Hepatocyte (in vitro differentiated cells): ENCODE measurements around the gene KIRREL3. TPM values are rescaled to one million over a fixed set of nuclear protein-coding genes. Genes with fewer than 3 reads are reported as not detected.

Experiments used
- DNase-seq: peaks from one replicate; pipeline ENCODE4 v3.0.0-alpha.2; 2016; ENCODE audit warnings: low spot score
- H2AFZ ChIP-seq: fragments of 200-600 bp; sonication (generic); 2 replicates; pipeline ENCODE4 v1.6.0; 2016; ENCODE audit warnings: antibody characterized with exemption, mild to moderate bottlenecking
- H3K27ac ChIP-seq: fragments of 200-600 bp; sonication (generic); 2 replicates; pipeline ENCODE4 v1.5.1; 2016; ENCODE audit warnings: mild to moderate bottlenecking
- H3K27me3 ChIP-seq: fragments of 200-600 bp; sonication (generic); 2 replicates; pipeline ENCODE4 v1.6.1; 2016
- H3K36me3 ChIP-seq: fragments of 200-600 bp; sonication (generic); replicated peaks from 2 replicates; pipeline ENCODE4 v1.5.1; 2016; ENCODE audit warnings: low read depth; ENCODE audit not compliant: insufficient read depth
- H3K4me1 ChIP-seq: fragments of 200-600 bp; sonication (generic); 2 replicates; pipeline ENCODE4 v1.5.1; 2016; ENCODE audit warnings: mild to moderate bottlenecking, moderate library complexity; ENCODE audit not compliant: insufficient read depth
- H3K4me2 ChIP-seq: fragments of 200-600 bp; sonication (generic); 2 replicates; pipeline ENCODE4 v1.6.0; 2016
- H3K4me3 ChIP-seq: fragments of 200-600 bp; sonication (generic); 2 replicates; pipeline ENCODE4 v1.5.1; 2016; ENCODE audit warnings: mild to moderate bottlenecking
- H3K79me2 ChIP-seq: fragments of 200-600 bp; sonication (generic); 2 replicates; pipeline ENCODE4 v1.6.0; 2017; ENCODE audit warnings: mild to moderate bottlenecking
- H3K9me2 ChIP-seq: fragments of 200-600 bp; sonication (generic); replicated peaks from 2 replicates; pipeline ENCODE4 v1.6.0; 2017; ENCODE audit warnings: mild to moderate bottlenecking; ENCODE audit not compliant: insufficient read depth
- H3K9me3 ChIP-seq: fragments of 200-600 bp; sonication (generic); 2 replicates; pipeline ENCODE4 v1.5.1; 2016; ENCODE audit warnings: low read depth, mild to moderate bottlenecking
- H4K20me1 ChIP-seq: fragments of 200-600 bp; sonication (generic); 2 replicates; pipeline ENCODE4 v1.6.0; 2016; ENCODE audit warnings: mild to moderate bottlenecking; ENCODE audit not compliant: insufficient read depth, poor library complexity, severe bottlenecking
- CTCF ChIP-seq: fragments of 200-600 bp; sonication (generic); IDR thresholded peaks from 2 replicates; pipeline ENCODE4 v1.5.1; 2016; ENCODE audit warnings: antibody characterized with exemption, mild to moderate bottlenecking; ENCODE audit not compliant: poor library complexity
- EZH2 ChIP-seq: fragments of 200-600 bp; sonication (generic); IDR thresholded peaks from 2 replicates; pipeline ENCODE4 v1.6.1; 2016; ENCODE audit warnings: antibody characterized with exemption, mild to moderate bottlenecking, borderline replicate concordance
- EZH2phosphoT487 ChIP-seq: fragments of 200-600 bp; sonication (generic); IDR thresholded peaks from one replicate; pipeline ENCODE4 v1.6.1; 2018; ENCODE audit warnings: antibody characterized with exemption, mild to moderate bottlenecking, low read depth, moderate library complexity; ENCODE audit not compliant: unreplicated experiment, severe bottlenecking
- WGBS: methylation state at CpG from one replicate; pipeline ENCODE4 v1.1.6; 2016; ENCODE audit warnings: low lambda C conversion rate; ENCODE audit errors: missing lambda C conversion rate; 5-methylcytosine and 5-hydroxymethylcytosine counted together
- polyA plus RNA-seq: library from polyadenylated mRNA; unstranded; fragments of >200 nt; fragmentation: Nextera tagmentation; extraction: Ambion mirVana; gene quantifications from 2 replicates; pipeline ENCODE4 v1.2.1, GENCODE V29; 2016
- total RNA-seq: library from RNA; depleted of rRNA; stranded (reverse); fragments of >200 nt; gene quantifications from 2 replicates; pipeline ENCODE4 v1.2.3, GENCODE V29; 2014

The KIRREL3 gene
- total and polyA plus RNA-seq, 2 experiments from 2014 or later = 0.33 to 0.86 TPM

GRCh38 chr11:126587541-126587940 lies 413.0 kb downstream of the KIRREL3 start:
- Histone ChIP-seq H3K4me1 (no peaks in the 10 kb centered on the region), H2AFZ (no peak overlapping the region)

GRCh38 chr11:126585774-126586491 lies 414.6 kb downstream of the KIRREL3 start:
- Histone ChIP-seq H3K4me1 (no peaks in the 10 kb centered on the region), H3K4me3 (no peak overlapping the region), H4K20me1 (no peaks in the 10 kb centered on the region), H3K27ac (peak overlapping the region; percentile 14), H3K79me2 (no peaks in the 10 kb centered on the region), H3K9me2 (no peaks in the 10 kb centered on the region), H3K4me2 (peak overlapping the region; percentile 61), H3K9me3 (no peaks in the 10 kb centered on the region), H3K27me3 (no peaks in the 10 kb centered on the region), H3K36me3 (no peaks in the 10 kb centered on the region), H2AFZ (no peak overlapping the region)
- peak; percentile 76 for DNase-seq
- WGBS = 28% methylated on average over 23 of the region's 23 CpGs
- no peak for TF ChIP-seq EZH2
- no peak for TF ChIP-seq CTCF
- no peak for TF ChIP-seq EZH2phosphoT487

More at GRCh38 chr11:126587541-126587940, 413.0 kb downstream of the KIRREL3 start:
- Histone ChIP-seq H3K4me3 (no peak overlapping the region), H3K27ac (no peak overlapping the region), H3K4me2 (no peak overlapping the region), H3K79me2 (no peaks in the 10 kb centered on the region), H4K20me1 (no peaks in the 10 kb centered on the region), H3K36me3 (no peaks in the 10 kb centered on the region), H3K27me3 (no peaks in the 10 kb centered on the region), H3K9me3 (no peaks in the 10 kb centered on the region), H3K9me2 (no peaks in the 10 kb centered on the region)
- DNase-seq = no peak
- TF ChIP-seq EZH2phosphoT487 (no peak), CTCF (no peak), EZH2 (no peak)
- WGBS = 93% methylated on average over 4 of the region's 4 CpGs

GRCh38 chr11:126585388-126585773 lies 415.2 kb downstream of the KIRREL3 start:
- peak overlapping the region; percentile 61 for H3K4me2 ChIP-seq

More at GRCh38 chr11:126585388-126585773, 415.2 kb downstream of the KIRREL3 start:
- Histone ChIP-seq H4K20me1 (no peaks in the 10 kb centered on the region), H3K4me3 (no peak overlapping the region), H3K9me3 (no peaks in the 10 kb centered on the region), H3K27ac (peak overlapping the region; percentile 14), H3K79me2 (no peaks in the 10 kb centered on the region), H3K9me2 (no peaks in the 10 kb centered on the region), H2AFZ (no peak overlapping the region), H3K4me1 (no peaks in the 10 kb centered on the region), H3K36me3 (no peaks in the 10 kb centered on the region), H3K27me3 (no peaks in the 10 kb centered on the region)
- WGBS = 83% methylated on average over 20 of the region's 20 CpGs
- DNase-seq = no peak
- no peak for TF ChIP-seq EZH2phosphoT487
- no peak for TF ChIP-seq CTCF
- TF ChIP-seq EZH2 = no peak
